HG03442 (cell line): ENCODE data around the gene TTLL7.

Experiments used
- ATAC-seq: cut with Tn5 transposase; IDR thresholded peaks from one replicate; pipeline ENCODE4 v1.9.1; 2021; ENCODE audit warnings: mild to moderate bottlenecking, moderate library complexity; ENCODE audit not compliant: unreplicated experiment

Gene TTLL7

DNA sequence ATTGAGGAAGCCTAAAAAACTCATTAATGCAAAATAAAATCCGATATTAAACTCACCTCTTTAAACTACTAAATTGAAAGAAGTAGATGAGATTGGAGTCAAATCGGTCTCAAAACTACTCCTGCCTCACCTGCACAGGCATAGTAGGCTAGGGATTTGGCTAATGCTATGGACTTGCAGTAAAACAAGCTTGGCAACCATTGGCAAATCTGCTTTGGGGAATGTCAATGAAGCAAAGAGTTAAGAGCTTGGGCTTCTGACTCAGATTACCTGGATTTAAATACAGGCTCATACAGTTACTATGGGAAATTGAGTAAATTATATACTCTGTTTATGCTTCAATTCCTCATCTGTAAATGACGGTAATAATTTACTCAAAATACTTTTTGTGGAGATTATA lies 111.4 kb downstream of the TTLL7 start:
- no peak for ATAC-seq

DNA sequence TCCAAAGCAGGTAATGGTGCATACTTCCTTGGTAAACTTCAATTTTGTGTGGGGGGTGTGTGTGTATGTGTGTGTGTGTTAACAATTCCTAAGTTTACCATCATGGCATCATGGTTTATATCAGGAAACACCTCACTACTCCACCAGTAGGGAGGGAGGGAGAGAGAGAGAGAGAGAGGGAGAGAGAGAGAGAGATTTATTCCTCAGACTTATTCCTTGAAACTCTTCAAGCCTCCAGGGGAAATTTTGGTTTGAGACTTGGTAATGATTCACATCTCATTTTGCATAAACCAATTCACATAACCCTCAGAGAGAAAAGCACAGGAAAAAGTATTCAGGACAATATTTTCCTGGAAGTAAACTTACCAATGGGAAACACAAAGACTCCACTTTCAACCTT lies 115.0 kb downstream of the TTLL7 start:
- ATAC-seq, result no peak

DNA sequence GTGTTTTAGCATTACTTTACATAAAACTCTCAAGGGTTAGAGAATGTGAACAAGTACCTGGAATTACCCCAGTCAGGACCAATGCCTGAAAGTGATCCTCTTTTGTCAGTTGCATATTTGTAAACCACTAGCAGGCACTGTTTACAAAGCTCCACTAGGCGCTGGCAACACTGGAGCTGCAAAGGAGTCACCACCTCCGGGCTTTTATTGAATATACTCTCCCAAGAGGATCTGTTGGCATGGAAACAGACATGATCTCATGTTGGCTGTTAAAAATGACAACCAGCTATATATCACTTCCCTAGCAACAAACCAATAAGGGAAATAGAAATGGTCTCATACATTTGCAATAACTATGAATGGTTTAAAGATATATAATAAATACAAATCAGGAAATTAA lies 116.0 kb downstream of the TTLL7 start:
- ATAC-seq, result peak; percentile 68

DNA sequence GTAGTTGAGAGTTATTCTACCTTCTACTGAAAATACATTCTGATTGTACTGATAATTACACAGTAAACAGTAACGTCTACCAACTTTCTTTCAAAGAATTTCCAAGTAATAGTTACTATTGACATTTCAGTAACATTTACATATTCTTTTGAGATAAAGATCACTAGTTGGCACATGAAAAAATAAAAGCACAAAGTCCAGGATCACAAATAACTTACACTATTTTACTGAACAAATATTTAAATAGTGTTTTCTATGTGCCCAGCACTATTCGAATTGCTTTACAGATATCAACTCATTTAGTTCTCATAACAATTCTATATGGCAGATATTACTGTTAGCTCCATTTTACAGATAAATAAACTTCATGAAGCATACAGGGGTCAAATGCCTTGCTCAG lies 126.4 kb downstream of the TTLL7 start:
- no peak for ATAC-seq

DNA sequence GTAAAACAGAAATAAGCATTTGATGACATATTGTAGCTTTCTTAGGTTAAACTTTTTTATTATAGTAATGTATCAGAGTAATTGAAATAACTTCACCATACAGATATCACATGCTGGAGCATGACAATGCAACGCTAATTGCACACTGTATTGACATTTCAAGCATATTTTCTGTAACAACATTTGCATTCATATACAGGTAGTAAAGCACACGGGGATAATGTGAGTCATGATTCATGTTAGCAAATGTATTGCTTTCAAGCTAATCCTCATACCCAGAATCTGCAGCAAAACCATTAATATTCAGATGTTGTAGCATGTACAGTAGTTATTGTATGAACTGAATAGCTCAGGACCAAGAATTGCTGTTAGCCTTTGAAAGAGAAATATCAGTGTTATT lies 133.9 kb downstream of the TTLL7 start:
- ATAC-seq, result no peak

DNA sequence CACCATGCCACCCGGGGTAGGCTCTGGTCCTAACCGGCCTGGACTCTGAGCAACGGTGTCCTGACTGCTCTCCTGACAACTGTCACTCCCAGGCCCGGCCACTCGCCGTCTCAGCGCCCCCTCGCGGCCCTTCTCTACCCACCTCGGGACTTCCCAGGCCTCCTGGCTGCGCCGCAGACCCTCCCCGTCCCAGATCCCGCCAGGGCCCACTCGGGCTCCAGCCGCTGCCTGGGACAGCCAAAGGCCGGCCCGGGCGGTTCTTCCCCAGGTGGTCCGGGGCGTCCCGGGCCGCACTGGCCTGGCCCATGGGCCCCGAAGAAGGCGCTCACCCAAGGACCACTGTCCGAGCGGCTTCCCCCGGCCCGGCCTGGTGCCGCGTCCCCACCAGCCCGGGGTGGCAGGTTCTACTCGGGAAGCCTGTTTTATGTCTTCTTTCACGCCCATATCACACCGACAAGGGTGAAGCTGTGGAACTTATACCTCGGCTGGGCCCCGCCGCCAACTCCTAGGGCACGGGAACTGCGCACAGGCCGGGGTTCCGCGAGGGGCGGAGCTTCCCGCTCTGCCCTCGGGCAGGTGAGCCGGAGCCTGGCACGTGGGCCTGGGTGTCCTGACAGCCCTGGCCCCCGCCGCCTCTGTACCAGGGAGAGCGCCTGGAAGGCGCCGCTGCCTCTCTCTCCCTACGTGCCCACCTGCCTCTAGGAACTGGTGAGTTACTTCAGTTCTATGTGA lies 138.3 kb downstream of the TTLL7 start:
- ATAC-seq, result peak; percentile 96

DNA sequence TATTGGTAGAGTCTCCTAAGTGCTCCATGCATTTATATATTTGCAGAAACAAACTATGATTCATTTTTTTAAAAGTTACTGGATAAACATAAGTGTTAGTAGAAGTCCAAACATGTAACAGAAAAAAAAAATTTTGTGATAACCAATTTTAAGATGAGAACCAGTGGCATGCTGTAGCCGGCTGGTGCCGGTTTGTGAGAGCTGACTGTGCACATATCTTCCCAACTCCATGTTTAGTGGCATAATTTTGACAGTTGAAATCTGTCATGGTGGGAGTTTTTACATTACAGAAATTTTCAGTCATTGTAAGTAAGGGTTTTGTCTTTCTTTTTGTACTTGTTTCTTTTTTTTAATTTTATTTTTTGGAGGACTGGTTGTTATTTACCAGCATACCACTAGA lies 141.2 kb downstream of the TTLL7 start:
- no peak for ATAC-seq

DNA sequence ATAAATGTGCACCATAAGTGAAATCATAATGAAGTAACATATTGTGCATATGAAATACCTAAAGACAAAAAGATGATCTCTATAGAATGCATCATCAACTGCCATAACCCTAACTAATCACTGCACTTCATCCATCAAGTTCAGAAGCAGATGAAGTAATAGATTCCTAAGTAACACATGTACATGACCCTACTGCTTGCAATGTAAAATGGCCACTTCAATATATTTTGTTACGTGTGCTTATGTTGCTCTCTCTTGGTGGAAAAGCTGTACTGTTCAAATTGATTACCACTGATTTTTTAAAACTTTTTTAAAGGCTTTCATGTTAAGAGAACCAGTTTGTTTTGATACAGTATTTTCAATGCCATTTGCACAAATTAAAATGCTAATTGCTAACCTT lies 141.8 kb downstream of the TTLL7 start:
- no peak for ATAC-seq

DNA sequence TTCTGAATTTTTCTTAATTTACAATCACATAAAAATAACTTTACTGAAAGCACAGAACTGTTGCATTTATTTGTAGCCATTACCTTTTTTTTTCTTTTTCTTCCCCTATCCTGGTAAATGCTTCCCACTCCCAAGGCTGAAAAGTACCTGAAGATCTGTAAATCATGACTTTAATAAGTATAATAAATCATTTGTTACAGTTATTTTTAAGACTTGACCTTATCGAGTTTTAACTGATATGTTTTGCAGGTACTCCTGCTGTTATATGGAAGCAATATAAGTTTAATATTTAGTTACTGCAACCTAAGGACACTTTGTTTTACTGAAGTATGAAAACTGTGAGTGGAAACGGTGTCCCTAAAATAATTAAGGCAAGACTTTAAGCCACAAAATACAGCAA lies 142.6 kb downstream of the TTLL7 start:
- ATAC-seq, result no peak

DNA sequence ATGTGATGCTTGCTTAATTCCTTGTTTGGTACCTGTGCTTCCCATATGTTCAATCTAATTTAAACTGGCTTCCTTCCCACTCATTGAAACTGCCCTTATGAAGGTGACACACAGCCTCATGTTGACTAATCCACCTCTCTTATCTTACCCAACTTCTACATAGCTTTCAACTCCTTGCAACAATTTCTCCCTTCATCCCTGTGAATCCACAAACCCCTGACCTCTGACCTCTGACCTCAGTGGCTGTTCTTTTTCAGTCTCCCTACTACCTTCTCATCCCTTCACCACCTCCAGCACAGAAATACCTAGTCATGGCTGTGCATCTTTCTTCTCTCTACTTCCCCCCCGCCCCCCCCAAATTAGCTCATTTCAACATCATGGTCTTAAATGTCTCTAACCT lies 144.5 kb downstream of the TTLL7 start:
- ATAC-seq, result no peak

DNA sequence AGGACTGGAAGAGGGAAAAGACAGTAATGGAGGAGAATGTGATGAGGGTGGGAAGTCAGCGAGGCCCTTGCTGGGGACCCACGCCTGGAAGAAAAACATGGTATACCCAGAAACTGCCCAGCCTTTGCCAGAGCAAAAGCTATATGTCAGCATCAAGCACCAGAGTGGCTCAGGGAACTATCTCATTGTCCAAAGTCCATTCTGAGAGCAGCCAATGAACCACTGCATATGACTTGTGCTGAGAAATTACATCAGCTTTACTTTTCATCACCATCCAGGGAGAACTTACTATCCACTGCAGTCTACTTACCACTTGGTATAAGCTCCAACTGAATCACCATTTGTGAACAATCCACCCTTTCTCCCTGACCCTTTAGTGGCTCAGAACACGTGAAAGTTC lies 148.1 kb downstream of the TTLL7 start:
- no peak for ATAC-seq

DNA sequence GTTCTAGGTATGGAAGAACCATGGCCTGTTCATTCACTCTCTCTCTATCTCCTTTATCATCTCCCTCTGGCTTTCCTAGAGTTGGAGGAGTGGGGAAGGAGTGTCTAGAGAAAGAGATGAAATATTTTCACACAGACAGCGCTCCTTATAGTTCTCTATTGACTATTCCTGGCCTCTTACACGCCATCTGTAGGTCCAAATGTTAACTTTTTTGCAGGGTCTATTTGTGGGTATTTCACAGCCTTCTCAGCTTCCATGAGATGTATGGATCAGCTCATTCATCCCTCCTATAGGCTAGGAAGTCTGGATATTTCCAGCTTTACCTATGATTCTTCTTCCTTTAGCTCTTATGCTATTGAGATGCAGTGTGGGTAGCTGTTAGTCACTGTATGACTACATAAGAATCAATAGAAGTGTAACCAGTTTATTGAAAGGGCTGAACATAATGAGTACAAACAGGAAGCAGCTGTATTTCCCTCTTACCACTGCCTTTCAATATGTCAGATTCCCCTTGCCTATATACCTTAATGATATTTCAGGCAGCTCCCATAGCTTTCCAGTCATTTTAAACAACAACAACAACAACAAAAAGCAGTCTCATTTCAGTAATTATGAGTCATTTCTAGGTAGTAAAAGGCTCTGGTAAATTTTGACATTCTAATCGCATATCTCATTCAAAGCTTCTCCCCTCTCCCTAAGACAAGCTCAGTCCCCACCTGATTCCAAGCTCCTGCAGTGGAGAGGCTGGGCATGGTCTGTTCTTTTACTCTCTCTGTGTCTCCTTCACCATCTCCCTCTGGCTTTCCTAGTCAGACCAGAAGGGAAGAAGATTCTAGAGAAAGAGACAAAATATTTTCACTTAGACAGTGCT lies 149.5 kb downstream of the TTLL7 start:
- ATAC-seq, result peak; percentile 71

DNA sequence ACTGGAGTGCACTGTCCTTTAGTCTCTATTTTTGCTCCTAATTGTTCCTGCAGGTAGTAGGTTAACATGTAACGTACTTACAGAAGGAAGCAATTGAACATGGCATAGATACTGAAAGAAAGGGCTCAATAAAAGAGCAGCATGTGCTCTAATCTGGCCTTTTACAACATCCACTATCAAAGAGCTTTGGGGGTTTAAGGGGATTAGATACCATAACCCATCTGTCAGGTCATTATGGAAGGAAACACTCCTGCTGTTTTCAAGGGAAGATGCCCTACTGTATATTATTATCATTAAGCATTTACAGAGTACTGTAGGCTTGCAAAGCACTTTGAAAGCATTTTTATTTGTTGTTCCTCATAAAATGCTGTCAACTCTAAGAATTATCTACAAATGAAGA lies 152.8 kb downstream of the TTLL7 start:
- ATAC-seq, result no peak

DNA sequence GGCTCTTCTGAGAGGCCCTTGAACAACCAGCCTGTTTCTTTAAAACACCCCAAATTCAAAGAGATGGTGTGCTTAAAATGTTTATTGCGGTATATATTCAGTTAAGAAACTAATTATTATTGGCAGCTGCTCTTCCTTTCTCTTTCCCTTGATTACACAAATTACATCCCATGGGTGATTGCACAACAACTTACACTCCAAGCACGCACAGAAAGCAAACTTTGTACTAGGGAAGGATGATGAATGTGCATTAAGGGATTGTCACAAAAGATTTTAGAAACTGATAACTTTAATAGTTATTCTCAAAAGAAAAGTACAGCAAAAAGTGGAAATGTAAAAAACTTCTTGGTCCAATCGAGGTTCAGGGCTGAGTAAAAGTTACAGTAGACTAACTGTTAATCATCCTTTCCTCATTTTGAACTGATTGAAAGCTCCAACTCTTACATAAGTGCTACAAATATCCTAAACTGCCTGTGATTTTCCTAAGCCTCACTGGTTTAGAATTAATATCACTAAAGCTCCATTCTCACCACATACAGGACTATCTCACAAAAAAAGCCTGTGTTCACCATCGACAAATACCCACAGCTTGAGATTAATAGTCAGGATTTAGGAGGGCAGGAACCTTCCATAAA lies 153.4 kb downstream of the TTLL7 start:
- ATAC-seq, result no peak

DNA sequence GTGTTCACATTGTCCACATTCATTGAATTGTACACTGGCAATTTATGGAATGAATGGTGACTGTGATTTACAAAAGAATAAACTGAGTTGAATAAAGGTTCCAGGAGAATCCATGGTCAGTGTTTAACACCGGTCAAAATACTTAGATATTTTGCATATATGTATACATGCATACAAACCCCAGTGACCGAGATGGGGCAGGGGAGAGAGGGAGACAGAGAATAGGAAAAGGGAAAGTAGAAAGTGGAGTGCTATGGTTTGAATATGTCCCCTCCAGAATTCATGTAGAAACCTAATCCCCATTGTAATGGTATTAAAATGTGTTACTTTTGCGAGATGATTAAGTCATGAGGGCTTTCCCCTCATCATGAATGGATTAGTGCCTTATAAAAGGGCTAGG lies 154.4 kb downstream of the TTLL7 start:
- no peak for ATAC-seq

DNA sequence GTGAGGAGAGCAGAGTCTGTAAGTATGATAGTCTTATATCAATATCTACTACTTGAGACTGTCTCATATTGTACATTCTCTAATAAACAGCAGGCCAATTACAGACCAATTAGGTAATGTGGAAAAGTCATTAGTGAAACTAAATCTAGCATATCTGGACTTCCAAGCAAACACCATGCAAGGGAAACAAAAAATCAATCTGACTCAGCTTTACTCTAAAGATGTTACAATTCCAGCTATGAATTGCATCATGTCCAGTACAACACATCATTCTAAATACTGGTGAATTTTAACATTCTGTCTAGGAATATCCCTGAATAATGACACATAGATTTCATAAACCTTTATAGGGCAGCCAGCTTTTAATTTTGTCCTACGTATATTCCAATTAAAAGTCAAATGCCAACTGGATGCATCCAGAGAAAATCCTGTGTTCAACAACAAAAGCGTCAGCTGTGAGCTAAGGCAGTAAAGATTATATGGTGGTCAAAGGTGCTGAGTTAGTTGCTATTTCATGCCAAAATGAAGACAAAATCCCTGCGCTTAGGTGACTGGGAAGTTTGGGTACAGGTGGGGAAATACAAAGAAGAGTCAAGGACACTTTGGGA lies 159.3 kb downstream of the TTLL7 start:
- no peak for ATAC-seq

DNA sequence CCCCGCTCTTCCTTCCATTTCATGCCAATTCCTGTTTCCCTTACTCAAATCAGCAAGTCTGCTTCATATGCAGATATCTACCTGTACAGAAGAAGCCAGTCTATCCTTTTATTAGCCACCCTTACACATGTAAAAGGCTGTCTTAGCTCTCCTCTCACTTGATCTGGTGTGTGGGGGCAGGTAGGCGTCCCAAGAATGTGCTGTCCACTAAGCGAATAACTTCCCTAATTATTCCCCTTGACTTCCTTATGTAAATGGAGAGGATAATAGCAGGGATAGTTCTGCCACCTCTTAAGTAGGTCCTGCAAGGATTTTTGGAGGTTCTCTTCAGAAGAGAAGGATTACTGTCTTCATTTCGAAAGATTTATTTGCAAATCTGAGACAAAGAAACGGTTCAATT lies 160.4 kb downstream of the TTLL7 start:
- ATAC-seq, result no peak

DNA sequence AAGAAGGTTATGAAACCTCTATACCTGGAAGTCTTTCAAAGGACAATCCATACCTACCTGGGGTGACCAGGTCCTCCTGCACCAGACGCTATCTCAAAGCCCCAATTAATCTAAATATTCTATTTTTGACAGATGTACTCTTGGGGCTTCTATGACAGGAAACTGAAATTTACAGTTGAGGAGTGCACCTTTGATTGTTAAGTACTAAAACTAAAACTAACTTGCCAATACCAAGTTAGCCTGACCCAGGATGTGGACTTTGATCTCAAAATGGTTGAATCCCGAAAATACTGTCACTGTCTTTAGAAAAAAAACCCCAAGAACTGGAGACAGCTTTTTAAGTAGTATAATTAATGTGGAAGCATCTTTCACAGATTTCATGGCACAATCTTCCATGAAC lies 162.4 kb downstream of the TTLL7 start:
- ATAC-seq, result no peak

DNA sequence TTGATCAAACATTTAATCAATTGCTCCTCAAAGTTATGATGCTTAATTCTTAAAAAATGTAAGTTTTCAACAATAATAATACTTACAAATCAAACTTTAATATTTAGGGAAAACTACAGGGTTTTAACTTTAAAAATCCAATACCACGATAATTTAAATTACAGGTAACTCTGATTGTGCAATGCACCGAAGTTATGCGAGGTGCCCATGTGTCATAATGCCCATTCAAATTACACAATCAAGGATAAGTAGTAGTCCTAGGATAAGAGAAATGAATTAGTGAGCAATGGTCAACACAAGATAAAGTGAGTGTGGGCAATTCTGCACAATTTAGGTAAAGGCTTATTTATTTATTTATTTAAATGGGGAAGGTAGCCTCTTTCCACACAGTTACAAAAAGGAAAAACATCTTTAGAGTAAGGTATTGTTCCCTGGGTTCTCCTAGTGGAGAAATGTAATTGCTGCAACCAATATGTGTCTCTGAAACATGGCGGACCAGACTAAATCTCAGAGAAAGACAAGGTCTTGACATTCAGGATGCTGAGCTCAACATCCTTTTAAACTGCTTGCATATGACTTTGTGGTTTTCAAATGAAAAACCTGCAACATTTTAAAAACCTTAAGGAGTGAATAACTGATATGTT lies 164.2 kb downstream of the TTLL7 start:
- no peak for ATAC-seq

DNA sequence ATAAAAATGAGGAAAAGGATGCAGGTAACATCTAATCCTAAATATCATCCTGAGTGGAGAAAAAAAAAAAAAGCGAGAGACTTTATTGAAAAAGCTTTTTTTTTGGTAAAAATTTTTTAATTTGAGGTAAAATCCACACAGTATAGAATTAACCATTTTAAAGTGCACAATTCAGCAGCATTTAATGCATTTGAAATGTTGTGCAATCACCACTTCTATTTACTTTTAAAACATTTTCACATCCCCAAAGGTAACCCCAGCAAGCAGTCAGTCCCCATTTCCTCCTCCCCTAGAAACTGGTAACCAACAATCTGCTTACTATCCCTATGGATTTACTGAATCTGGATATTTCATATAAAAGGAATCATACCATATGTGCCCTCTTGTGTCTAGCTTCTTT lies 166.7 kb downstream of the TTLL7 start:
- no peak for ATAC-seq

DNA sequence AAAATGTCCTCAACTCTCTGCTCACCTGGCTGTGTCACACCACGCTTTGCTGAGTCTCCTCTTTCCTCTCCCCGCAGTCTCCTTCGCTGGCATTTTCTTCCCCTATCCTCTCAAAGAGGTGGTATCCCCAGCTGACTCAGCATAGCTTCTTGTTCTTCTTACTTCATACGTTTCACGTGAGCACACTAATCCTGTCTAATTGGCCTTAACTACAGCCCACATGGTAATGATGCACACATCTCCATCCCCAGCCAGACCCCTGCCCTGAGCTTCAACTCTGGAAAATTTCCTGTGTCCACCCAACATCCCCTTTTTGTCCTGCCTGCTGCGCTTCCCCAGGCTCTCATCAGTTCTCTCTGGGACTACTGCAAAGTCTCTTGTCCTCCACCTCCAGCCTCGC lies 169.8 kb downstream of the TTLL7 start:
- ATAC-seq, result no peak
